PC-9 (cell line): ENCODE measurements around the gene ZBTB45. TPM values are rescaled to one million over a fixed set of nuclear protein-coding genes. Genes with fewer than 3 reads are reported as not detected.

Source experiments
- BruUV-seq: library from RNA; stranded (reverse); fragments of 400-500 nt; replicated peaks from 2 replicates; lab custom pipeline; 2021; lab: Mats Ljungman, UMichigan
- CTCF ChIA-PET: fragments of 300-600 bp; sonication (Branson Sonifier 250); formaldehyde crosslinking; loops from one replicate; lab custom pipeline; 2022; ENCODE audit warnings: antibody characterized with exemption; lab: Charles Lee
- POLR2A ChIA-PET: fragments of 300-600 bp; sonication (Branson Sonifier 250); formaldehyde crosslinking; loops from one replicate; lab custom pipeline; 2022; ENCODE audit warnings: antibody characterized with exemption; ENCODE audit not compliant: unreplicated experiment; lab: Charles Lee
- DNase-seq, 2 experiments: peaks; one replicate each; pipeline versions ENCODE4 v3.0.0 to v3.0.0-alpha.2; 2015 to 2022; ENCODE audit warnings: mixed read lengths in 1 of 2
- H2AFZ ChIP-seq: fragments of 200-600 bp; sonication (generic); 2 replicates; pipeline ENCODE4 v1.8.1; 2017; ENCODE audit warnings: antibody characterized with exemption
- H3F3A ChIP-seq: fragments of 200-600 bp; sonication (generic); 2 replicates; pipeline ENCODE4 v1.8.1; 2017; ENCODE audit warnings: antibody characterized with exemption, mild to moderate bottlenecking, low read depth; ENCODE audit not compliant: insufficient read depth
- H3K27ac ChIP-seq: fragments of 200-600 bp; sonication (generic); 2 replicates; pipeline ENCODE4 v1.6.1; 2016; ENCODE audit warnings: mixed run types
- H3K27me3 ChIP-seq: fragments of 200-600 bp; sonication (generic); 2 replicates; pipeline ENCODE4 v1.6.1; 2016; ENCODE audit warnings: low read depth, mixed run types; ENCODE audit not compliant: insufficient read depth
- H3K36me3 ChIP-seq: fragments of 200-600 bp; sonication (generic); 2 replicates; pipeline ENCODE4 v1.6.1; 2016; ENCODE audit warnings: low read depth, mixed run types
- H3K4me1 ChIP-seq: fragments of 200-600 bp; sonication (generic); replicated peaks from 2 replicates; pipeline ENCODE4 v1.6.1; 2016; ENCODE audit warnings: mixed run types; ENCODE audit not compliant: insufficient read depth
- H3K4me2 ChIP-seq: fragments of 200-600 bp; sonication (generic); 2 replicates; pipeline ENCODE4 v1.6.1; 2017; ENCODE audit warnings: mixed run types
- H3K4me3 ChIP-seq: fragments of 200-600 bp; sonication (generic); 2 replicates; pipeline ENCODE4 v1.6.1; 2016; ENCODE audit warnings: mixed run types
- H3K79me2 ChIP-seq: fragments of 200-600 bp; sonication (generic); 2 replicates; pipeline ENCODE4 v1.6.1; 2017; ENCODE audit warnings: low read depth, mixed run types
- H3K9me2 ChIP-seq: fragments of 200-600 bp; sonication (generic); 2 replicates; pipeline ENCODE4 v1.8.1; 2017; ENCODE audit warnings: mild to moderate bottlenecking; ENCODE audit not compliant: insufficient read depth
- H3K9me3 ChIP-seq: fragments of 200-600 bp; sonication (generic); 2 replicates; pipeline ENCODE4 v1.8.1; 2016; ENCODE audit warnings: low read depth; ENCODE audit not compliant: insufficient read depth
- H4K20me1 ChIP-seq: fragments of 200-600 bp; sonication (generic); 2 replicates; pipeline ENCODE4 v1.8.1; 2017; ENCODE audit not compliant: insufficient read depth
- EZH2 ChIP-seq: fragments of 200-600 bp; sonication (generic); IDR thresholded peaks from 2 replicates; pipeline ENCODE4 v1.8.0; 2017; ENCODE audit warnings: antibody characterized with exemption, low read depth
- intact Hi-C: fragments of 100-400 bp; cut with micrococcal nuclease; formaldehyde crosslinking; loops from one replicate; pipeline ENCODE4 v1.10.0; 2022; ENCODE audit not compliant: unreplicated experiment
- total RNA-seq: library from RNA; stranded (reverse); gene quantifications from 2 replicates; pipeline ENCODE4 v1.2.3, GENCODE V29; 2021
- TF ChIP-seq, protein P1 (sequence below): fragments of 200-600 bp; sonication (generic); conservative IDR thresholded peaks from 2 replicates; pipeline ENCODE4 v1.6.1; 2017; ENCODE audit warnings: mixed run types, antibody characterized with exemption, mild to moderate bottlenecking, moderate library complexity

The ZBTB45 gene
- total RNA-seq, 1 experiment from 2014 or later = 8.1 TPM

GRCh38 chr19:58513213-58513693 is 6.4 kb downstream of the ZBTB45 start:
- Histone ChIP-seq H3K4me3 (no peak overlapping the region), H3K4me1 (peaks cover 4% of the 10 kb centered on the region), H3K4me2 (no peak overlapping the region), H3K36me3 (no peaks in the 10 kb centered on the region), H3K9me2 (no peaks in the 10 kb centered on the region), H2AFZ (no peak overlapping the region), H3K27ac (no peak overlapping the region), H3K27me3 (no peaks in the 10 kb centered on the region), H4K20me1 (no peaks in the 10 kb centered on the region), H3K79me2 (0 out of 2 replicates have a peak, but pooled peaks cover 14% of the 10 kb centered on the region), H3F3A (no peaks in the 10 kb centered on the region), H3K9me3 (no peaks in the 10 kb centered on the region)
- intact Hi-C loops = no loop called here
- POLR2A ChIA-PET = interaction anchor here (0.6 to 1.0 kb wide), 2 partner anchors 56 to 186 kb away, joined by 3 read pairs; partner anchors contain the start of gene ZSCAN22
- BruUV-seq = no TSS peak
- TF ChIP-seq, protein P1, sequence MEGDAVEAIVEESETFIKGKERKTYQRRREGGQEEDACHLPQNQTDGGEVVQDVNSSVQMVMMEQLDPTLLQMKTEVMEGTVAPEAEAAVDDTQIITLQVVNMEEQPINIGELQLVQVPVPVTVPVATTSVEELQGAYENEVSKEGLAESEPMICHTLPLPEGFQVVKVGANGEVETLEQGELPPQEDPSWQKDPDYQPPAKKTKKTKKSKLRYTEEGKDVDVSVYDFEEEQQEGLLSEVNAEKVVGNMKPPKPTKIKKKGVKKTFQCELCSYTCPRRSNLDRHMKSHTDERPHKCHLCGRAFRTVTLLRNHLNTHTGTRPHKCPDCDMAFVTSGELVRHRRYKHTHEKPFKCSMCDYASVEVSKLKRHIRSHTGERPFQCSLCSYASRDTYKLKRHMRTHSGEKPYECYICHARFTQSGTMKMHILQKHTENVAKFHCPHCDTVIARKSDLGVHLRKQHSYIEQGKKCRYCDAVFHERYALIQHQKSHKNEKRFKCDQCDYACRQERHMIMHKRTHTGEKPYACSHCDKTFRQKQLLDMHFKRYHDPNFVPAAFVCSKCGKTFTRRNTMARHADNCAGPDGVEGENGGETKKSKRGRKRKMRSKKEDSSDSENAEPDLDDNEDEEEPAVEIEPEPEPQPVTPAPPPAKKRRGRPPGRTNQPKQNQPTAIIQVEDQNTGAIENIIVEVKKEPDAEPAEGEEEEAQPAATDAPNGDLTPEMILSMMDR = no peak
- no peak for TF ChIP-seq EZH2
- CTCF ChIA-PET = interaction anchor here (0.6 kb wide), 1 partner anchor 294 kb away, joined by 4 read pairs; no protein-coding TSS in a partner anchor
- no peak for DNase-seq

- DNase-seq = no peak
- no peak within 1 kb of the TSS for H2AFZ ChIP-seq
- no peaks in the 10 kb centered on the region for H3K27me3 ChIP-seq
- no peak for TF ChIP-seq EZH2
- TF ChIP-seq, protein P1 = no peak
- H3K4me2 ChIP-seq = no peak within 1 kb of the TSS
- intact Hi-C loops = no loop called here
- BruUV-seq = no TSS peak
- H3K4me3 ChIP-seq = no peak within 1 kb of the TSS
- CTCF ChIA-PET = no interaction called here
- H3K79me2 ChIP-seq = no peaks in the 10 kb centered on the region
- no peaks in the 10 kb centered on the region for H4K20me1 ChIP-seq
- H3K27ac ChIP-seq = no peak within 1 kb of the TSS
- no peaks in the 10 kb centered on the region for H3K9me2 ChIP-seq
- no peaks in the 10 kb centered on the region for H3K4me1 ChIP-seq
- POLR2A ChIA-PET = no interaction called here
- H3K36me3 ChIP-seq = no peaks in the 10 kb centered on the region
- no peaks in the 10 kb centered on the region for H3F3A ChIP-seq
- H3K9me3 ChIP-seq = no peaks in the 10 kb centered on the region
Observed at GRCh38 chr19:58511353-58512208, 8.0 kb downstream of the ZBTB45 start, which contains the start of gene SLC27A5. Gene SLC27A5 (minus strand): TSS chr19:58511992. CDS start chr19:58511955, 37 bp downstream.

DNA sequence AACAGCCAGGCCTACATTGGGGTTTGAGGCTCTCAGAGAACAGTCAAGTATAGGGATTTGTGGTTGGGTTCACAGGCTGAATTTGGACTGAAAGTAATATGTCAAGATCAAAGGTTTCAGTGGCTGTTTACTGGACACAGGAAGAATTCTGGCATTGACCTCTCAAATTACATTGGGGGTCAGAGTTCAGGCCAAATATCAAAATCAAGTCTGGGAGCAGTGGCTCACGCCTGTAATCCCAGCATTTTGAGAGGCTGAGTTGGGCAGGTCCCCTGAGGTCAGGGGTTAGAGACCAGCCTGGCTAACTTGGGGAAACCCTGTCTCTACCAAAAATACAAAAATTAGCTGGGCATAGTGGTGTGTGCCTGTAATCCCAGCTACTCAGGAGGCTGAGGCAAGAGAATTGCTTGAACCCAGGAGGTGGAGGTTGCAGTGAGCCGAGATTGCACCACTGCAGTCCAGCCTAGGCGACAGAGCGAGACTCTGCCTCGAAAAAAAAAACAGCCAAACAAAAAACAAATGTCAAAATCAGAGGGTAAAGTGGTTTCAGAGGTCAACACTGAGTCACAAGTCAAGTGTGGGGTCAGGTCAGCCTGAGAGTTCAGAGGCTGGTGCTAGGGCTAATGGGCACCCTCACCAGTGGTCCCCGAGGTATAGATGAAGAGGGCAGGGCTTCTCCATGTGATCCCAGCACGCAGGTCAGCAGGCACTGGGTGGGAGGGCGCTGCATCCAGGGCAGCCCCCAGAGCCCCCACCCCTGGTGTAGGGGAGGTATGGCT is 9.3 kb downstream of the ZBTB45 start:
- H3K4me3 ChIP-seq = no peak overlapping the region
- no peaks in the 10 kb centered on the region for H3K79me2 ChIP-seq
- DNase-seq = no peak
- no peak overlapping the region for H3K27ac ChIP-seq
- no TSS peak for BruUV-seq
- intact Hi-C loops = no loop called here
- no peaks in the 10 kb centered on the region for H3K27me3 ChIP-seq
- no peaks in the 10 kb centered on the region for H3K9me2 ChIP-seq
- ChIA-PET POLR2A (interaction anchor here (0.6 kb wide), 1 partner anchor 30 kb away, joined by 8 read pairs; no protein-coding TSS in a partner anchor), CTCF (no interaction called here)
- H3K4me1 ChIP-seq = no peaks in the 10 kb centered on the region
- no peaks in the 10 kb centered on the region for H4K20me1 ChIP-seq
- no peak overlapping the region for H2AFZ ChIP-seq
- TF ChIP-seq, protein P1 = no peak
- no peak for TF ChIP-seq EZH2
- H3K4me2 ChIP-seq = no peak overlapping the region
- H3K36me3 ChIP-seq = no peaks in the 10 kb centered on the region
- H3K9me3 ChIP-seq = no peaks in the 10 kb centered on the region
- H3F3A ChIP-seq = no peaks in the 10 kb centered on the region
